SK-N-SH treated with all-trans-retinoic acid at 6 μM for 48 hours (cell line): Measurements from ENCODE around the gene DNAJC17.

Source experiments
- ATAC-seq: fragments of 200-7000 bp; cut with Tn5 transposase; 3 replicates; pipeline ENCODE4 v1.9.1; 2020; ENCODE audit warnings: mild to moderate bottlenecking, moderate library complexity
- ARNTL ChIP-seq: fragments of 450-650 bp; formaldehyde crosslinking; IDR thresholded peaks from 2 replicates; pipeline ENCODE4 v1.5.0; 2020; ENCODE audit warnings: low read depth, mild to moderate bottlenecking, moderate library complexity, borderline replicate concordance
- BACH2 ChIP-seq: fragments of 250-450 bp; sonication (Bioruptor Pico); IDR thresholded peaks from 2 replicates; pipeline ENCODE4 v1.9.0; 2021; ENCODE audit warnings: mild to moderate bottlenecking, borderline replicate concordance
- CSDC2 ChIP-seq: fragments of 250-450 bp; sonication (Bioruptor Pico); IDR thresholded peaks from 2 replicates; pipeline ENCODE4 v1.5.0; 2020; ENCODE audit warnings: mild to moderate bottlenecking, moderate library complexity
- ESRRG ChIP-seq: fragments of 250-450 bp; sonication (Bioruptor Pico); IDR thresholded peaks from 2 replicates; pipeline ENCODE4 v1.6.1; 2021; ENCODE audit warnings: mild to moderate bottlenecking
- GLIS3 ChIP-seq: fragments of 250-450 bp; sonication (Bioruptor Pico); IDR thresholded peaks from 2 replicates; pipeline ENCODE4 v1.5.0; 2020; ENCODE audit warnings: mild to moderate bottlenecking, moderate library complexity
- ISL1 ChIP-seq: fragments of 250-450 bp; sonication (Bioruptor Pico); IDR thresholded peaks from 2 replicates; pipeline ENCODE4 v2.1.2; 2022; ENCODE audit warnings: mild to moderate bottlenecking, moderate library complexity
- RARB ChIP-seq: fragments of 250-450 bp; sonication (Bioruptor Pico); IDR thresholded peaks from 2 replicates; pipeline ENCODE4 v1.8.0; 2021; ENCODE audit warnings: mild to moderate bottlenecking, moderate library complexity
- SNAI2 ChIP-seq: fragments of 250-450 bp; sonication (Bioruptor Pico); IDR thresholded peaks from 2 replicates; pipeline ENCODE4 v1.5.0; 2020; ENCODE audit warnings: mild to moderate bottlenecking, moderate library complexity
- TCF4 ChIP-seq: fragments of 250-450 bp; sonication (Bioruptor Pico); IDR thresholded peaks from 2 replicates; pipeline ENCODE4 v1.8.0; 2021; ENCODE audit warnings: mild to moderate bottlenecking, moderate library complexity, borderline replicate concordance
- ZC3H10 ChIP-seq: fragments of 250-450 bp; sonication (Bioruptor Pico); IDR thresholded peaks from 2 replicates; pipeline ENCODE4 v1.5.1; 2021; ENCODE audit warnings: mild to moderate bottlenecking, moderate library complexity
- ZFP3 ChIP-seq: fragments of 250-450 bp; sonication (Bioruptor Pico); IDR thresholded peaks from 2 replicates; pipeline ENCODE4 v1.5.0; 2020; ENCODE audit warnings: mild to moderate bottlenecking, moderate library complexity
- ZFP30 ChIP-seq: fragments of 450-650 bp; formaldehyde crosslinking; IDR thresholded peaks from 2 replicates; pipeline ENCODE4 v1.5.0; 2022; ENCODE audit warnings: mild to moderate bottlenecking, moderate library complexity
- ZNF565 ChIP-seq: fragments of 450-650 bp; formaldehyde crosslinking; conservative IDR thresholded peaks from 2 replicates; pipeline ENCODE4 v1.5.0; 2020; ENCODE audit warnings: low read depth, mild to moderate bottlenecking, moderate library complexity
- ZNF70 ChIP-seq: fragments of 450-650 bp; formaldehyde crosslinking; IDR thresholded peaks from 2 replicates; pipeline ENCODE4 v1.5.0; 2020; ENCODE audit warnings: mild to moderate bottlenecking, moderate library complexity
- ZNF8 ChIP-seq: fragments of 450-650 bp; formaldehyde crosslinking; IDR thresholded peaks from 2 replicates; pipeline ENCODE4 v1.5.0; 2020; ENCODE audit warnings: mild to moderate bottlenecking, moderate library complexity
- TF ChIP-seq, protein P1 (sequence below): fragments of 250-450 bp; sonication (Bioruptor Pico); IDR thresholded peaks from 2 replicates; pipeline ENCODE4 v1.5.1; 2021; ENCODE audit warnings: mild to moderate bottlenecking, moderate library complexity
- TF ChIP-seq, protein P2 (sequence below): fragments of 250-450 bp; sonication (Bioruptor Pico); IDR thresholded peaks from 2 replicates; pipeline ENCODE4 v1.8.0; 2021; ENCODE audit warnings: low read depth, mild to moderate bottlenecking, moderate library complexity, borderline replicate concordance
- TF ChIP-seq, protein P3 (sequence below): fragments of 250-450 bp; sonication (Bioruptor Pico); IDR thresholded peaks from 2 replicates; pipeline ENCODE4 v1.5.1; 2020; ENCODE audit warnings: low read depth, mild to moderate bottlenecking, moderate library complexity
- TF ChIP-seq, protein P4 (sequence below): fragments of 250-450 bp; sonication (Bioruptor Pico); IDR thresholded peaks from 2 replicates; pipeline ENCODE4 v1.5.0; 2020; ENCODE audit warnings: mild to moderate bottlenecking, moderate library complexity
- TF ChIP-seq, protein P5 (sequence below): fragments of 250-450 bp; sonication (Bioruptor Pico); IDR thresholded peaks from 2 replicates; pipeline ENCODE4 v1.8.0; 2020; ENCODE audit warnings: mild to moderate bottlenecking, moderate library complexity, borderline replicate concordance

The DNAJC17 gene

DNA sequence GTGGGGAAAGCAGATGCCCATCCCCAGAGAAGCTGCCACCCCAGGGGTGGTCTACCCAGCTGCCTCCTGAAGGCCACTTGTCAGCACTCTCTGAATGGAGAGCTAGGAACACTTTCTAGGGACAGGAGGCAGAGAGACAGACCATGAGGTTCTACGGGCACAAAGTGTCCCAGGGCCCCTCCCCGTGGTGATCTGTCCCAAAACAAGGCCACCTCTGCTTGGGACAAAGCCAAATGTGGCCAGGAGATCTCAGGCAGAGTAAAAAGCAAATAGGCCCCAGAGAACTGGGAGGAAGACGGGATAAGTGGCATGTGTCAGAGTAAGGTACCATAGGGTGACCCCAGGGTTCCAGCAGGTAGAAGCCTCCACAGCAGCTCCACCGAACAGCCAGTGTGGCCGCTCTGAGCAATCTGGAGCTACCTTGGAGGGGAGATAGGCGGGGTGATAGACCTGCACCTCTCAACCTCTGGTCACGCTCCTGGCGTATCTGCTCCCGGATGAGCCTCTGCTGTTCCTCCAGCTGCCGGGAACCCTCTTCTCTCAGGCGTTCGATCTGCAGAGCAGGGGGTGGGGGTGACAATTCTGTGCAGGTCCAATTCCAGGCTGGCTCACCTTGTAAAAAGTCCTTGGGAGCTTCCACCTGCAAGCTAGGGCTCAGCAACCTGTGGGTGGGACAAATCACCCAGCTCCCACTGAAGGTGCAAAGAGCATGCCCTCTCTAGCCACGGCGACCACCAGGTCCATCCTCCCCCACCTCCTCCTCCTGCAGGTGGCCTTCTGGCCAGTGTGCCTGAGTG, 31.3 kb downstream of the DNAJC17 start:
- TF ChIP-seq ISL1 (no peak), ARNTL (CRISPR knock-in tag) (no peak), ZNF70 (CRISPR knock-in tag) (no peak), GLIS3 (CRISPR knock-in tag) (no peak), ZC3H10 (CRISPR knock-in tag) (no peak), ZNF8 (CRISPR knock-in tag) (no peak), TCF4 (CRISPR knock-in tag) (no peak), BACH2 (CRISPR knock-in tag) (no peak), RARB (no peak), ZFP30 (CRISPR knock-in tag) (no peak), ZFP3 (no peak), ZNF565 (no peak), SNAI2 (CRISPR knock-in tag) (no peak), ESRRG (no peak), CSDC2 (CRISPR knock-in tag) (no peak)
- TF ChIP-seq, protein P1, sequence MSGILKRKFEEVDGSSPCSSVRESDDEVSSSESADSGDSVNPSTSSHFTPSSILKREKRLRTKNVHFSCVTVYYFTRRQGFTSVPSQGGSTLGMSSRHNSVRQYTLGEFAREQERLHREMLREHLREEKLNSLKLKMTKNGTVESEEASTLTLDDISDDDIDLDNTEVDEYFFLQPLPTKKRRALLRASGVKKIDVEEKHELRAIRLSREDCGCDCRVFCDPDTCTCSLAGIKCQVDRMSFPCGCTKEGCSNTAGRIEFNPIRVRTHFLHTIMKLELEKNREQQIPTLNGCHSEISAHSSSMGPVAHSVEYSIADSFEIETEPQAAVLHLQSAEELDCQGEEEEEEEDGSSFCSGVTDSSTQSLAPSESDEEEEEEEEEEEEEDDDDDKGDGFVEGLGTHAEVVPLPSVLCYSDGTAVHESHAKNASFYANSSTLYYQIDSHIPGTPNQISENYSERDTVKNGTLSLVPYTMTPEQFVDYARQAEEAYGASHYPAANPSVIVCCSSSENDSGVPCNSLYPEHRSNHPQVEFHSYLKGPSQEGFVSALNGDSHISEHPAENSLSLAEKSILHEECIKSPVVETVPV, result no peak
- TF ChIP-seq, protein P2, sequence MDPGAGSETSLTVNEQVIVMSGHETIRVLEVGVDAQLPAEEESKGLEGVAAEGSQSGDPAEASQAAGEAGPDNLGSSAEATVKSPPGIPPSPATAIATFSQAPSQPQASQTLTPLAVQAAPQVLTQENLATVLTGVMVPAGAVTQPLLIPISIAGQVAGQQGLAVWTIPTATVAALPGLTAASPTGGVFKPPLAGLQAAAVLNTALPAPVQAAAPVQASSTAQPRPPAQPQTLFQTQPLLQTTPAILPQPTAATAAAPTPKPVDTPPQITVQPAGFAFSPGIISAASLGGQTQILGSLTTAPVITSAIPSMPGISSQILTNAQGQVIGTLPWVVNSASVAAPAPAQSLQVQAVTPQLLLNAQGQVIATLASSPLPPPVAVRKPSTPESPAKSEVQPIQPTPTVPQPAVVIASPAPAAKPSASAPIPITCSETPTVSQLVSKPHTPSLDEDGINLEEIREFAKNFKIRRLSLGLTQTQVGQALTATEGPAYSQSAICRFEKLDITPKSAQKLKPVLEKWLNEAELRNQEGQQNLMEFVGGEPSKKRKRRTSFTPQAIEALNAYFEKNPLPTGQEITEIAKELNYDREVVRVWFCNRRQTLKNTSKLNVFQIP (CRISPR knock-in tag), result no peak
- TF ChIP-seq, protein P3, sequence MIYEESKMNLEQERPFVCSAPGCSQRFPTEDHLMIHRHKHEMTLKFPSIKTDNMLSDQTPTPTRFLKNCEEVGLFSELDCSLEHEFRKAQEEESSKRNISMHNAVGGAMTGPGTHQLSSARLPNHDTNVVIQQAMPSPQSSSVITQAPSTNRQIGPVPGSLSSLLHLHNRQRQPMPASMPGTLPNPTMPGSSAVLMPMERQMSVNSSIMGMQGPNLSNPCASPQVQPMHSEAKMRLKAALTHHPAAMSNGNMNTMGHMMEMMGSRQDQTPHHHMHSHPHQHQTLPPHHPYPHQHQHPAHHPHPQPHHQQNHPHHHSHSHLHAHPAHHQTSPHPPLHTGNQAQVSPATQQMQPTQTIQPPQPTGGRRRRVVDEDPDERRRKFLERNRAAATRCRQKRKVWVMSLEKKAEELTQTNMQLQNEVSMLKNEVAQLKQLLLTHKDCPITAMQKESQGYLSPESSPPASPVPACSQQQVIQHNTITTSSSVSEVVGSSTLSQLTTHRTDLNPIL (CRISPR knock-in tag), result no peak
- TF ChIP-seq, protein P4, sequence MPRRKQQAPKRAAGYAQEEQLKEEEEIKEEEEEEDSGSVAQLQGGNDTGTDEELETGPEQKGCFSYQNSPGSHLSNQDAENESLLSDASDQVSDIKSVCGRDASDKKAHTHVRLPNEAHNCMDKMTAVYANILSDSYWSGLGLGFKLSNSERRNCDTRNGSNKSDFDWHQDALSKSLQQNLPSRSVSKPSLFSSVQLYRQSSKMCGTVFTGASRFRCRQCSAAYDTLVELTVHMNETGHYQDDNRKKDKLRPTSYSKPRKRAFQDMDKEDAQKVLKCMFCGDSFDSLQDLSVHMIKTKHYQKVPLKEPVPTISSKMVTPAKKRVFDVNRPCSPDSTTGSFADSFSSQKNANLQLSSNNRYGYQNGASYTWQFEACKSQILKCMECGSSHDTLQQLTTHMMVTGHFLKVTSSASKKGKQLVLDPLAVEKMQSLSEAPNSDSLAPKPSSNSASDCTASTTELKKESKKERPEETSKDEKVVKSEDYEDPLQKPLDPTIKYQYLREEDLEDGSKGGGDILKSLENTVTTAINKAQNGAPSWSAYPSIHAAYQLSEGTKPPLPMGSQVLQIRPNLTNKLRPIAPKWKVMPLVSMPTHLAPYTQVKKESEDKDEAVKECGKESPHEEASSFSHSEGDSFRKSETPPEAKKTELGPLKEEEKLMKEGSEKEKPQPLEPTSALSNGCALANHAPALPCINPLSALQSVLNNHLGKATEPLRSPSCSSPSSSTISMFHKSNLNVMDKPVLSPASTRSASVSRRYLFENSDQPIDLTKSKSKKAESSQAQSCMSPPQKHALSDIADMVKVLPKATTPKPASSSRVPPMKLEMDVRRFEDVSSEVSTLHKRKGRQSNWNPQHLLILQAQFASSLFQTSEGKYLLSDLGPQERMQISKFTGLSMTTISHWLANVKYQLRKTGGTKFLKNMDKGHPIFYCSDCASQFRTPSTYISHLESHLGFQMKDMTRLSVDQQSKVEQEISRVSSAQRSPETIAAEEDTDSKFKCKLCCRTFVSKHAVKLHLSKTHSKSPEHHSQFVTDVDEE, result no peak
- TF ChIP-seq, protein P5, sequence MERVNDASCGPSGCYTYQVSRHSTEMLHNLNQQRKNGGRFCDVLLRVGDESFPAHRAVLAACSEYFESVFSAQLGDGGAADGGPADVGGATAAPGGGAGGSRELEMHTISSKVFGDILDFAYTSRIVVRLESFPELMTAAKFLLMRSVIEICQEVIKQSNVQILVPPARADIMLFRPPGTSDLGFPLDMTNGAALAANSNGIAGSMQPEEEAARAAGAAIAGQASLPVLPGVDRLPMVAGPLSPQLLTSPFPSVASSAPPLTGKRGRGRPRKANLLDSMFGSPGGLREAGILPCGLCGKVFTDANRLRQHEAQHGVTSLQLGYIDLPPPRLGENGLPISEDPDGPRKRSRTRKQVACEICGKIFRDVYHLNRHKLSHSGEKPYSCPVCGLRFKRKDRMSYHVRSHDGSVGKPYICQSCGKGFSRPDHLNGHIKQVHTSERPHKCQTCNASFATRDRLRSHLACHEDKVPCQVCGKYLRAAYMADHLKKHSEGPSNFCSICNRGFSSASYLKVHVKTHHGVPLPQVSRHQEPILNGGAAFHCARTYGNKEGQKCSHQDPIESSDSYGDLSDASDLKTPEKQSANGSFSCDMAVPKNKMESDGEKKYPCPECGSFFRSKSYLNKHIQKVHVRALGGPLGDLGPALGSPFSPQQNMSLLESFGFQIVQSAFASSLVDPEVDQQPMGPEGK (CRISPR knock-in tag), result no peak
- TF ChIP-seq, all 23 proteins: peak for 0
- ATAC-seq, result no peak

DNA sequence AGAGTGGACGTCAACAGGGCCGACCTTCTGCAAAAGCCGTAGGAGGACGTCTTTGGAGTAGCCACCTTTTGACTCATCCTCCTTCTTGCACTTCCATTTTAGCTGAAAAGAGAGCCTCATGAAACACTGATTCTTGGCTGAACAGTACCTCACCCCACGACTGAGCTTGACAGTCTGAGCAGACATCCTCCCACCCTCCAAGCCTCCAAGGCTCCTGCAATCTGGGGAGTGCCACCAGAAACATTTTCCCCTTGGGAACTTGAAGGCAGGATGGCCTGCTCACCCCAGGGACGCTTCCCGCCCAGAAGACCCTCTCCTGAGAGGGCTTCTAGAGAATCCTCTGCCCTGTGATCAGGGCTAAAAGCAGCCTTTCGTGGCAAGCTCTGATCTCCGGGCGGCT, 32.3 kb downstream of the DNAJC17 start:
- no peak for ATAC-seq
- no peak for TF ChIP-seq ISL1

DNA sequence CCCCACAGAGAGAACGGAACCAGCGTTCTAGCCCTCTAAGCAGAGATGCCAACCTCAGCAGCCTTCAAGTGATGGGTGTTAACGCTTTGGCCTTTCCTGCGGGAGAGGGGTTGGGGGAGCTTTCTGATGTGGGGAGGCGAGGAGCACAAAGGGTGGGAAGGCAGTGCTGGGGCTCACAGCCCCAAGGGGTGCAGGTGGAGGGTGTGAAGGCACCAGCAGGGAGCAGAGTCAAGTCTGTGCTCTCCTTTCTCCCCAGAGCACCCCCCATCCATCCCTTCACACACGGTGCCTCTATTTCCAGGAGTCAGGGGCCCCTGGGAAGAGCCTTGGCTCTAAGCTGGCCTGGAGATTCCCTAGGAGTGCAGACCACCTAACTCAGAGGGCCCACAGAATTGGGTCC, 33.4 kb downstream of the DNAJC17 start:
- TF ChIP-seq ZNF70 (CRISPR knock-in tag), result no peak
- no peak for TF ChIP-seq ZFP3
- no peak for TF ChIP-seq ZFP30 (CRISPR knock-in tag)
- TF ChIP-seq, all 23 proteins: peak for 0
- no peak for ATAC-seq

DNA sequence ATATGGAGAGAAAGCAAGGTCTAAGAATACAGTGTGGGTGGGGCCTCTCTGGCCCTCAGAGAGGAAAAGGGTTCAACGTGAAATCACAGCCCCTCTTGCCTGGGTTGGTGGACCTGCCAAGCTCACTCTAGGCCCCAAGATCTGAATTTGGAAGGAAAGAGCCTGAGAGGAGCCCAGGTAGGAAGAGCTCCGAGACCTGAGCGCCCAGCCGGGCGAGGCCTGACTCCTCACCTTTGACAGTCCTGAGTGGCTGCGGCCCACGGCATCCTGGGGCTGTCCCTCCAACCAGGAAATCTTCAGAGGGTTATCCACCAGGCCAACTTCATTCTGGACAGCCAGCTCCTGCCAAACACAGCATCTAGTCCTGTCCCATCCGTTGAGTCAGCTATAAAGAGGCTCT, 33.8 kb downstream of the DNAJC17 start:
- TF ChIP-seq CSDC2 (CRISPR knock-in tag) (no peak), ISL1 (no peak), TCF4 (CRISPR knock-in tag) (no peak), GLIS3 (CRISPR knock-in tag) (no peak), ZFP3 (no peak), ESRRG (no peak), BACH2 (CRISPR knock-in tag) (no peak), ARNTL (CRISPR knock-in tag) (no peak), ZFP30 (CRISPR knock-in tag) (no peak)
- TF ChIP-seq, protein P2 (CRISPR knock-in tag), result no peak
- TF ChIP-seq, protein P4, result no peak
- TF ChIP-seq, all 23 proteins: peak for 0
- ATAC-seq, result no peak
